K562 (cell line): Measurements from ENCODE around the gene IFNGR1. TPM values are rescaled to one million over a fixed set of nuclear protein-coding genes. Genes with fewer than 3 reads are reported as not detected.

Experiments
- ASH1L ChIP-seq: fragments of 450-650 bp; IDR thresholded peaks from 2 replicates; pipeline ENCODE4 v1.6.1; 2018; ENCODE audit warnings: borderline replicate concordance, mild to moderate bottlenecking, low read depth; ENCODE audit not compliant: partially characterized antibody
- CGGBP1 ChIP-seq: fragments of 250-450 bp; sonication (Bioruptor Pico); IDR thresholded peaks from 2 replicates; pipeline ENCODE4 v1.9.0; 2021; ENCODE audit warnings: mild to moderate bottlenecking
- CUX1 ChIP-seq: fragments of 200-800 bp; sonication (Bioruptor generic); IDR thresholded peaks from 2 replicates; pipeline ENCODE4 v1.6.1; 2016; ENCODE audit warnings: missing genetic modification characterization, missing compliant biosample characterization
- FOSL1 ChIP-seq: fragments of 200-800 bp; sonication (Bioruptor generic); conservative IDR thresholded peaks from 2 replicates; pipeline ENCODE4 v1.6.1; 2016; ENCODE audit warnings: missing genetic modification characterization, missing compliant biosample characterization
- IRF1 ChIP-seq: sonication (generic); formaldehyde crosslinking; IDR thresholded peaks from 2 replicates; pipeline ENCODE4 v1.8.0; 2022; ENCODE audit warnings: missing genetic modification reagents, mild to moderate bottlenecking, borderline replicate concordance
- NFATC3 ChIP-seq: fragments of 450-650 bp; IDR thresholded peaks from 2 replicates; pipeline ENCODE4 v1.6.1; 2017; ENCODE audit warnings: mild to moderate bottlenecking
- NR1H2 ChIP-seq: sonication (generic); formaldehyde crosslinking; IDR thresholded peaks from 2 replicates; pipeline ENCODE4 v1.4.0; 2020; ENCODE audit warnings: mild to moderate bottlenecking, missing genetic modification reagents
- PRMT5 ChIP-seq: sonication (generic); formaldehyde crosslinking; IDR thresholded peaks from 2 replicates; pipeline ENCODE4 v1.5.0; 2020; ENCODE audit warnings: missing genetic modification reagents
- RBM22 ChIP-seq: fragments of 200-400 bp; formaldehyde crosslinking; IDR thresholded peaks from 2 replicates; pipeline ENCODE4 v1.6.1; 2018; ENCODE audit warnings: low read length, low read depth; ENCODE audit not compliant: poor library complexity, severe bottlenecking
- ZNF217 ChIP-seq: sonication (generic); formaldehyde crosslinking; IDR thresholded peaks from 2 replicates; pipeline ENCODE4 v1.8.0; 2022; ENCODE audit warnings: mild to moderate bottlenecking, missing genetic modification reagents
- ZNF253 ChIP-seq: fragments of 250-450 bp; sonication (Bioruptor Pico); conservative IDR thresholded peaks from 2 replicates; pipeline ENCODE4 v1.6.1; 2021; ENCODE audit warnings: mild to moderate bottlenecking
- ZNF318 ChIP-seq, 2 experiments: fragments of 450-650 bp; IDR thresholded peaks; 2 replicates each; pipeline ENCODE4 v1.6.1; 2016; ENCODE audit warnings: mild to moderate bottlenecking in 2 of 2, borderline replicate concordance in 1 of 2, low read depth in 1 of 2, moderate library complexity in 1 of 2
- ZNF77 ChIP-seq: fragments of 250-450 bp; sonication (Bioruptor Pico); IDR thresholded peaks from 2 replicates; pipeline ENCODE4 v1.5.0; 2020
- ZNF79 ChIP-seq: fragments of 250-450 bp; sonication (Bioruptor Pico); IDR thresholded peaks from 2 replicates; pipeline ENCODE4 v1.4.0; 2020; ENCODE audit warnings: low read depth, mild to moderate bottlenecking, moderate library complexity
- ZSCAN32 ChIP-seq: fragments of 450-650 bp; formaldehyde crosslinking; IDR thresholded peaks from 2 replicates; pipeline ENCODE4 v1.4.0; 2020; ENCODE audit warnings: mild to moderate bottlenecking, moderate library complexity
- polyA plus RNA-seq, 8 experiments: library from polyadenylated mRNA; depleted of rRNA in 4 of 8; stranded (reverse) in 5 of 8; unstranded in 3 of 8; fragments of >200 nt; fragmentation: Nextera tagmentation in 2 of 8; fragmentation: Illumina TruSeq in 1 of 8; extraction: Ambion mirVana in 2 of 8; extraction: Trizol in 1 of 8; gene quantifications; 2 replicates each; pipeline versions ENCODE4 v1.2.1 to v1.2.3, GENCODE V29; 2011 to 2014; ENCODE audit warnings: inconsistent platforms in 1 of 8, missing spikeins in 1 of 8
- total RNA-seq, 7 experiments: library from RNA; depleted of rRNA in 6 of 7; stranded (reverse); fragments of >200 nt in 6 of 7; fragmentation: Illumina TruSeq in 2 of 7; extraction: Trizol in 2 of 7; gene quantifications; 2 replicates each; pipeline versions ENCODE4 v1.2.1 to v1.2.3, GENCODE V29; 2011 to 2021; ENCODE audit warnings: low replicate concordance in 1 of 7

Gene IFNGR1
- total and polyA plus RNA-seq, 9 of the 15 experiments (the other 6 are each of a cell fraction or from before 2014, with no cell fraction given), result 14.7 to 47.0 (median 26.7) TPM

GRCh38 chr6:137157601-137158000 is 61.6 kb downstream of the IFNGR1 start (continued):
- TF ChIP-seq NFATC3 (no peak), CGGBP1 (no peak), CUX1 (CRISPR knock-in tag) (no peak), ZNF77 (CRISPR knock-in tag) (no peak), ZNF253 (no peak), RBM22 (no peak), ZNF79 (CRISPR knock-in tag) (no peak), ZNF217 (CRISPR knock-in tag) (no peak), NR1H2 (no peak), FOSL1 (tag) (no peak), PRMT5 (CRISPR knock-in tag) (no peak), IRF1 (CRISPR knock-in tag) (no peak), ZSCAN32 (no peak), ZNF318 (IDR thresholded peaks at IDR 0.05; ENCODE audit: borderline replicate concordance in 1 of 2, low read depth in 1 of 2) (no peak), ASH1L (no peak)
